GM06990 (cell line): Measurements from ENCODE around the gene ABCC4.
"Not testable (repeated sequence)": the region's sequence is repeated elsewhere in the genome, so short reads cannot be mapped to it uniquely, and the experiment has no call there.

Source experiments
- DNase-seq: peaks from one replicate; pipeline ENCODE4 v3.0.0-alpha.2; 2011; ENCODE audit not compliant: insufficient read length; ENCODE audit errors: extremely low read depth
- H3K27me3 ChIP-seq: replicated peaks from 2 replicates; pipeline ENCODE4 v1.6.0; 2011; ENCODE audit warnings: low read length; ENCODE audit not compliant: control insufficient read depth, insufficient read depth
- H3K36me3 ChIP-seq: 2 replicates; pipeline ENCODE4 v1.5.1; 2011; ENCODE audit warnings: low read length; ENCODE audit not compliant: control insufficient read depth, insufficient read depth
- H3K4me3 ChIP-seq: replicated peaks from 2 replicates; pipeline ENCODE4 v1.5.1; 2011; ENCODE audit warnings: low read depth, mild to moderate bottlenecking, control low read depth, low read length
- CTCF ChIP-seq: IDR thresholded peaks from 2 replicates; pipeline ENCODE4 v1.5.1; 2011; ENCODE audit warnings: low read length, control low read depth, mild to moderate bottlenecking, inconsistent platforms; ENCODE audit not compliant: insufficient read depth, poor library complexity, severe bottlenecking

The ABCC4 gene

GRCh38 chr13:95197548-95197947, 103.7 kb downstream of the ABCC4 start:
- DNase-seq = no peak

GRCh38 chr13:95195146-95195545, 106.1 kb downstream of the ABCC4 start:
- Histone ChIP-seq H3K36me3 (peaks cover 13% of the 10 kb centered on the region), H3K4me3 (no peak overlapping the region), H3K27me3 (no peaks in the 10 kb centered on the region)
- no peak for DNase-seq
- TF ChIP-seq CTCF = no peak

More at GRCh38 chr13:95197548-95197947, 103.7 kb downstream of the ABCC4 start:
- no peak for TF ChIP-seq CTCF
- H3K4me3 ChIP-seq = no peak overlapping the region
- peaks cover 10% of the 10 kb centered on the region for H3K36me3 ChIP-seq
- no peaks in the 10 kb centered on the region for H3K27me3 ChIP-seq

- no peak for TF ChIP-seq CTCF
- no peak overlapping the region for H3K4me3 ChIP-seq
- peaks cover 12% of the 10 kb centered on the region for H3K36me3 ChIP-seq
- no peak for DNase-seq
- H3K27me3 ChIP-seq = no peaks in the 10 kb centered on the region
Measured at GRCh38 chr13:95193509-95194230, 107.6 kb downstream of the ABCC4 start.

- Histone ChIP-seq H3K27me3 (no peaks in the 10 kb centered on the region), H3K4me3 (no peak overlapping the region), H3K36me3 (peaks cover 14% of the 10 kb centered on the region)
- TF ChIP-seq CTCF = no peak
- no peak for DNase-seq
Measured at GRCh38 chr13:95192998-95193397, 108.3 kb downstream of the ABCC4 start.

- not testable (repeated sequence) for H3K4me3 ChIP-seq, H3K27me3 ChIP-seq, DNase-seq
- peaks cover 14% of the 10 kb centered on the region for H3K36me3 ChIP-seq
Measured at GRCh38 chr13:95192564-95192945, 108.7 kb downstream of the ABCC4 start.

- peak; percentile 82 for DNase-seq
- peak; percentile 97 for TF ChIP-seq CTCF
- H3K4me3 ChIP-seq = no peak overlapping the region
- H3K36me3 ChIP-seq = peaks cover 14% of the 10 kb centered on the region
- no peaks in the 10 kb centered on the region for H3K27me3 ChIP-seq
Measured at GRCh38 chr13:95191821-95192563, 109.3 kb downstream of the ABCC4 start.
